Posterior cingulate gyrus (tissue), 11 donors: ENCODE data around the gene TMEM86A.
"Not testable (repeated sequence)": the region's sequence is repeated elsewhere in the genome, so short reads cannot be mapped to it uniquely, and the experiment has no call there.

Experiments
- DNase-seq, 10 donors: peaks; one replicate each; pipeline versions ENCODE4 v3.0.0 to v3.0.0-alpha.2; 2020 to 2021; ENCODE audit warnings: mixed read lengths in 3 of 10
- intact Hi-C: fragments of 100-400 bp; cut with DNase I; formaldehyde crosslinking; loops from one replicate; pipeline ENCODE4 v1.15.1; 2023

TMEM86A gene, protein sequence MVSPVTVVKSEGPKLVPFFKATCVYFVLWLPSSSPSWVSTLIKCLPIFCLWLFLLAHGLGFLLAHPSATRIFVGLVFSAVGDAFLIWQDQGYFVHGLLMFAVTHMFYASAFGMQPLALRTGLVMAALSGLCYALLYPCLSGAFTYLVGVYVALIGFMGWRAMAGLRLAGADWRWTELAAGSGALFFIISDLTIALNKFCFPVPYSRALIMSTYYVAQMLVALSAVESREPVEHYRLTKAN

DNA sequence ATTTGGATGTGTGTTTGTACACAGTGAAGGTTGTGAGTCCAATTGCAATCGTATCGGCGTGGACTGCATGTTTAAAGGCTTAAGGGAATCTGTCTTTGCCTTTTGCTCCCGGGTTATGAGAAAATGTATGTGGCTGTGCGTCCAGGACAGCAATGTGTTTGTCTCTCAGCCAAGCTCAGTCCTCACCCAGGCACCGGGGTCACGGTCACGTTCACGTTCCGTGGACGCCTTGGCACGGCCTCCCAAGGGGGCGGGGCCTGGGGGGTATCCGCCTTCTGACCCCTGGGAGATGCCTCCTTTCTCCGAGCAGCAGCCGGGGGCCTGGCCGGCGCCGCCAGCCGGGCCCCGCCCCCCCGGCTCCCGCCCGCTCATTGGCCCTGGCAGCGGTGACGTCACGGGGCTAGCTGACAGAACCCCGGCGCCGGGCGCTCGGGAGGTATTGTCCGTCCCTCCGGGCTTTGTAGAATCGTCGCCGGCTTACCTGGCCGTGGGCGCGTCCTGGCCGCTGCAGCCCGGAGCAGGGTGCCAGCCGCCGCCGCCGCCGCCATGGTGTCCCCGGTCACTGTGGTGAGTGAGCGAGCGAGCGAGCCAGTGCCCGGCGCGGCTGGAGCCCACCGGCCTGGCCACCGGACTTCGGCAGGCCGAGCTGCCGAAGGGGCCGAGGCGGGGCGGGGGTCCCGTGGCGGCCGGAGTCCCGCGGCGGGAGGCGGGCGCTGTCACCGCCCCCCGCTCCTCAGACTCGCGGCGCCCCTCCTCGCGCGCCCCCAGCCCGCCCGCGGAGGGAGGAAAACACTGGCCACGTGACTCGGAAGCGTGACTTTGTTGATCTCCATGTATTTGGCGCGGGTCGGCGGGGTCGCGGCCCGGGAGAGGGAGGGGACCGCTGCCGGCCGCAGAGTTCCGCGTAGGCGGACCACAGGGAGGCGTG is at the start of gene TMEM86A:
Gene TMEM86A, plus strand, starts transcription at position 439 of the 928 bp plus-strand sequence. Its CDS starts 108 bp downstream, at position 547.
- DNase-seq = peak; percentile 90 to 99 (median 94)
- intact Hi-C loops = loop anchor here (5.0 kb wide), 2 partner anchors 61 to 111 kb away; partner anchors contain the start of gene UEVLD

DNA sequence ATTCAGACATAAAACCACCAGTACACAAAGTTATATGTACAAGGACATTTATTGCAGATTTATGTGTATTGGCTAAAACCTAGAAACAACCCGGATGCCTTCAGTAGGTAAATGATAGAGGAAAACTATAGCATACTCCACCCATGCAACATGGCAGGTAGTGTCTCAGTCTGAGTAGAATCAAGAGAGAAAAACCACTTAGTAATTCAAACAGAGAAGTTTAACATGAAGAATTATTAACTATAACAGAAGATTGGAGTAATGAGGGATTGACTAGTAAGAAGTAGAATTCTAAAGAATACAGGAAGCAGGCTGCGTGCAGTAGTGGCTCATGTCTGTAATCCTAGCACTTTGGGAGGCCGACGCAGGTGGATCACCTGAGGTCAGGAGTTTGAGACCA is 48.2 kb upstream of the TMEM86A start:
- intact Hi-C loops = no loop called here
- no peak for DNase-seq

DNA sequence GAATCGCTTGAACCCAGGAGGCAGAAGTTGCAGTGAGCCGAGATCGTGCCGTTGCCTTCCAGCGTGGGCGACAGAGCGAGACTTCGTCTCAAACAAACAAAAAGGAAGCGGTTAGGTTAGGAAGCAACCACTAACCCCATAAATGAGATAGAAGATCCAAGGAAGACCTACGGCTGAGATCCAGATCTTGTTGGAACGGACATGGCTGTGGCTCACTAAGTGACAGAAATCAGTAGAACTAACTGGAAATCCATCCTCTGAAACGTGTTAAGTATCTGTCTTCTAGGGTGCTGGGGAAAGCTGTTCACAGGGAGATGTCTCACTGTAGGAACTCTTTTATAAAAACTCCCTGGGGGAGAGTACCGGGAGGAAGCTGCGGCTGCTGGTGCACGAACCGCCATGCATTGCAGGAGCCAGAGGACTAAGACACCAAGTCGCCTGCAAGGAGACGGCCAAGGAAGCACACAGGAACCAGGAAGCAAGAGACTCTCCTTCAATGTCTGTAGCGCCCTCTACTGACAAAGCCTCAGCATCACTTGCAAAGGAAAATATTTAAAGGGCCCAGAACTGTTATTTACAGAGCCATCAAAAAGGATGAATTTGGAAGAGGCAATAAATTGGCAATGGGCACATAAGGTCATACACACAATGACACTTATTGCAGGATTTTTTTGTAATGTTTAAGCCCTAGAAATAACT is 47.6 kb upstream of the TMEM86A start:
- intact Hi-C loops = no loop called here
- no peak for DNase-seq

DNA sequence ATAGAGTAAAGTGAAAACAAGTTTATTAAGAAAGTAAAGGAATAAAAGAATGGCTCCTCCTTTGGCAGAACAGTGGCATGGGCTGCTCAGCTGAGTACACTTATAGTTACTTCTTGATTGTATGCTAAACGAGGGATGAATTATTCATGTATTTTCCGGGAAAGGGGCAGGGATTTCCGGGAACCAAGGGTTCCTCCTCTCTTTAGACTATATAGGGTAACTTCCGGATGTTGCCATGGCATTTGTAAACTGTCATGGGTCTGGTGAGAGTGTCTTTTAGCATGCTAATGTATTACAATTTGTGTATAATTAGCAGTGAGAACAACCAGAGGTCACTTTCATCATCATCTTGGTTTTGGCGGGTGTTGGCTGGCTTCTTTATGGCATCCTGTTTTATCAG is 40.9 kb upstream of the TMEM86A start:
- intact Hi-C loops = no loop called here
- DNase-seq = no peak

DNA sequence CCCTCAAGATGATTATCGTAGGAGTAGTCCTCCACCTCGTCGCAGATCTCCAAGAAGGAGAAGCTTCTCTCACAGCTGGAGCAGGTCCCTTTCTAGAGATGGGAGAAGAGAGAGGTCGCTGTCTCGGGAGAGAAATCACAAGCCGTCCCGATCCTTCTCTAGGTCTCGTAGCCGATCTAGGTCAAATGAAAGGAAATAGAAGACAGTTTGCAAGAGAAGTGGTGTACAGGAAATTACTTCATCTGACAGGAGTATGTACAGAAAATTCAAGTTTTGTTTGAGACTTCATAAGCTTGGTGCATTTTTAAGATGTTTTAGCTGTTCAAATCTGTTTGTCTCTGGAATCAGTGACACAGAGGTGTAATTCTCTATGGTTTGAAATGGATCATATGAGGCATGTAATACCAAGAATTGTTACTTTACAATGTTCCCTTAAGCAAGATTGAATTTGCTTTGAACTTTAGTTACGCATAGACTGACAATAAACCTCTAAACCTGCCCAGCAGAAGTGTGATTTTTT is 33.2 kb upstream of the TMEM86A start:
- DNase-seq, intact Hi-C loops: not testable (repeated sequence)

DNA sequence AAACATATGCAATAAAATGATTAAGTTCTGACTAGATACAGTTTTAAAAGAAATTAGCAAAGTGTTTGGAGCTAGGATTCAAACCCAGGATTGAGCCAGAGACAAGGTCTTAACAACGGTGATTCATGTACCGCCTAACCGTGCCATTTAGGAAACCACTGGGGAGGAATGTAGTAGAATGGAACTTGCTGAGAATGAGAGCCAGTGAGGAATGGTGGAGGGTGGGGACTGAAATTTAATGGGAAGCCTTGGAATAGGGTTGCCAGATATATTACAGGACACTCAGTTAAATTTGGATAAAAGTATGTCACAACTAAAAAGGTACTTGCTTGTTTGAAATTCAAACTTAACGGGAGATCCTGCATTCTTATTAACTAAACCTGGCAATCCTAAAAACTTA is 30.4 kb upstream of the TMEM86A start:
- DNase-seq = no peak
- intact Hi-C loops = no loop called here

DNA sequence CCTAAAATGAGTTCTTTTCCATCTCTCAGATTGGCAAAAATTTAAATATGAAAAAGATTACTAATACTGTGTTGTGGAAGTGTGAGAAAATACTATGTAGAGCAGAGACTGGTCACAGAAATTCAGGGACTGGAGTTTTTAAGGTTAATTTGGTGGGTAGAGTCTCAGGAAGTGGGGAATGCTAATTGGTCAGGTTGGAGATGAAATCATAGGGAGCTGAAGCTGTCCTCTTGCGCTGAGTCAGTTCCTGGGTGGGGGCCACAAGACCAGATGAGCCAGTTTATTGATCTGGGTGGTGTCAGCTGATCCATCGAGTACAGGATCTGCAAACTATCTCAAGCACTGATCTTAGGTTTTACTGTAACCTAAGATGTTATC is 29.4 kb upstream of the TMEM86A start:
- DNase-seq = no peak
- intact Hi-C loops = no loop called here

DNA sequence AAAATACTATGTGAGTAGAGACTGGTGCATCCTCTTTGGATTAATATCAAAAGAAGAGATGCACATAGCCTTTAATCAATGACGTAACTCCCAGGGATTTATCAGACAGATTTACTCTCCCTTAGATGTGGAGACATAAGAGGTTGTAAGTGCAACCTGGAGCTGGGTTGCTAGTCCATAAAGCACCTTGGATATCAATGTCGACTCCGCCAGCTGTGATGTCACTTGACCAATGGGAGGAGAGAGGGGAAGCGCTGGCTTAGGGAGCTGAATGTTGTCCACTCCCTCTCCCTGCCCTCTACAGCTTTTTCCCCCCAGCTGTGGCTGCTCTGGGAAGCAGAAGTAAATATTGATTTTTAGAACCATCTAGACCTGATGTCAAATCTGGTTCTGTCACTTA is 28.9 kb upstream of the TMEM86A start:
- intact Hi-C loops = no loop called here
- no peak for DNase-seq

DNA sequence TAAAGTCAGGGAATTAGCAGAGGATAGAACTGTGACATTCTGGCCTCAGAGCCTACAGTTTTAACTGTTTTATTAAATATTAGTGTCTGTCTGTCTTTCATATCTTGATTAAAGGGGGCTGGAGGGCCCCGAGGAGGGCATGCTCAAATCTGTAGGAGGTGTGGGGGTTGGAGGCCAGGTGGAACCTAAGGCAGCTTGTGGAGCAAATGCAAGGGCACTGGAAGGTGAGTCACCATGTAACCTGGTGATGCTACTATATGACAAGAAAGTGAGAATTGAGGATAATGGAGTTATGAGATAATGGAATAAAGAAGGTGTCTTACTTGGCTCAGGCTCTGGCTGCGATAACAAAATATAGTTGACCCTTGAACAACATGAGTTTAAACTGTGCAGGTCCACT is 27.3 kb upstream of the TMEM86A start:
- intact Hi-C loops = no loop called here
- DNase-seq = no peak

DNA sequence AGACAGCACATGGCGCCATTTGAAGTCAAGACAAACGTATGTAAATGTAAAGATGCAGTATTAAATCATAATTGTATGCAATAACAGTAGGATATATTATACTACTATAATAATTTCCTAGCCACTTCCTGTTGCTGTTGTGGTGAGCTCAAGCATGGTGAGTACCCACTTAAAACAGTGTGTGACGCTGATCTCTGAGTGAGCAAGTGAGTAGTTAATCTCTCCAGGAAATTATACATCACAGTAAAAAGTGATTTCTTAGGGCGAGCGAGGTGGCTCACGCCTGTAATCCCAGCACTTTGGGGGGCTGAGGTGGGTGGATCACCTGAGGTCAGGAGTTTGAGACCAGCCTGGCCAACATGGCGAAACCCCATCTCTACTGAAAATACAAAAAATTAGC is 26.4 kb upstream of the TMEM86A start:
- DNase-seq, intact Hi-C loops: not testable (repeated sequence)

DNA sequence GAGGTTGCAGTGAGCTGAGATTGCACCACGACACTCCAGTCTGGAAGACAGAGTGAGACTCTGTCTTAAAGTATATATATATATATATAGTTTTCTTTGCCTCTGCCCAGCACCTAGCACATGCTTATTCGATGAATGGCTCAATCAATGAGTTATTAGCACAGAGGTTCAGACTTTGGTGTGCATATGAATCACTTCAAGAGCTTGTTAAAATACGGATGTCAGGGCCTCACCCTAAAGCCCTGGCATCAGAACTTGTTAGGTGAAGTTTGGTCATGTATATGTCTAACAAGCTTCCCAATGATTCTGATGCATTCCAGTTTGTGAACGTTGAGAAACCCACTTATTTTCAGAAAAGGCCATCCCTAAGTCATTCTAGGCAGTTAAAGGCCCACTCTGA is 21.8 kb upstream of the TMEM86A start:
- no peak for DNase-seq
- intact Hi-C loops = no loop called here

DNA sequence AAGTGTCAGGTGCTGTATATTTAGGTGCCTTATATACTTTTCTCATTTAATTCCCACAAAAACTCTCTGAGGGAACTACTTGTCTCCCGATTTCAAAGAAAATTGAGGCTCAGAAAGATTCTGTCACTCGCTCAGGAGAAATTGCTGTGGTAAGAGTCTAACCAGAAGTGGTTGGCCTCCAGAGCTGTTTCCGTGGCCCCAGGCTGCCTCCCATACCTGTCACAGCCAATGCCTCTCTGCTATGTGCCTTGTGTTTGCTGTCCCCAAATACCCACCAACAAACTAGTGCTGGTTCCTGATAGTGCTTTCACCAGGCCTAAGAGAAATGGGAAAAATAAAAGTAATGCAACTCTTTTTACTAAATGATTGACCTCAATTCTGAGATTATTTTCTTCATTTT is 21.0 kb upstream of the TMEM86A start:
- DNase-seq = no peak
- intact Hi-C loops = no loop called here

DNA sequence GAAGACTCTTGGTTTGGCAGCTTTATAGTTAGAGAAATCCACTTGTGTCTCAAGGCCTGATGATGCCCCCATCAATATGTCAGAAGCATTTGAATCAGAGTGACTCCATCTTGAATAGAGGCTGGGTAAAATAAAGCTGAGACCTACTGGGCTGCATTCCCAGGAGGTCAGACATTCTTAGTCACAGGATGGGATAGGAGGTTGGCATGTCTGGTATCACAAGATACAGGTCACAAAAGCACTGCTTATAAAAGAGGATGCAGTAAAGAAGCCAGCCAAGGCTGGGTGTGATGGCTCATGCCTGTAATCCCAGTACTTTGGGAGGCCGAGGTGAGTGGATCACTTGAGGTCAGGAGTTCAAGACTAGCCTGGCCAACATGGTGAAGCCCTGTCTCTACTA is 16.6 kb upstream of the TMEM86A start:
- intact Hi-C loops, DNase-seq: not testable (repeated sequence)

DNA sequence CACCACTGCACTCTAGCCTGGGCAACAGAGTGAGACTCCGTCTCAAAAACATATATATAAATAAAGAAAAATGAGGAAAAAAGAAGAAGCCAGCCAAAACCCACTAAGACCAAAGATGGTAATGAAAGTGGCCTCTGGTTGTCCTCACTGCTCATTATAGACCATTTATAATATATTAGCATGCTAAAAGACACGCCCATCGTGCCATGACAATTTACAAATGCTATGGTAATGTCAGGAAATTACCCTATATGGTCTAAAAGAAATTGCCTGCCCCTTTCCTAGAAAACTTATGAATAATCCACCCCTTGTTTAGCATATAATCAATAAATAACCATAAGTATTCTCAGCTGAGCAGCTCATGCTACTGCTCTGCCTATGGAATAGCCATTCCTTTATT is 16.1 kb upstream of the TMEM86A start:
- intact Hi-C loops = no loop called here
- DNase-seq = no peak

DNA sequence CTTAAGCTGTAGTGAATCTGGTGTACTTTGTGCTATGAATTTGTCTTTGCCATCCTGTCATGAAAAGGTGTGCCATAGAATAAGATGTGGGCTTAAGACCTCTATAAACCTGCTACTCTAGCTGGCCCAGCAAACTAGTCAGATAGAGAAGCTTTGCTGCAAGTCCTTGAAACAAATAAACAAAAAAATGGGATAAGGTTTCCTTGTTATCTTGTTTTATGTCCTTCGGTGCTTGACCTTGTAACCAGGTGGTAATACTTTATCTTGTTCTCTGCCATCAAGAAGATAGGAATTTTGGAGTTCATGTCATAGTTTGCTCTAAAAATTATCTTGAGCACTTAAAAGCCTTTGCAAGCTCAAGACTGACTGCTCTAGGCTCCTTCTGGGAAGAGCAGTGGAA is 14.3 kb upstream of the TMEM86A start:
- DNase-seq = no peak

DNA sequence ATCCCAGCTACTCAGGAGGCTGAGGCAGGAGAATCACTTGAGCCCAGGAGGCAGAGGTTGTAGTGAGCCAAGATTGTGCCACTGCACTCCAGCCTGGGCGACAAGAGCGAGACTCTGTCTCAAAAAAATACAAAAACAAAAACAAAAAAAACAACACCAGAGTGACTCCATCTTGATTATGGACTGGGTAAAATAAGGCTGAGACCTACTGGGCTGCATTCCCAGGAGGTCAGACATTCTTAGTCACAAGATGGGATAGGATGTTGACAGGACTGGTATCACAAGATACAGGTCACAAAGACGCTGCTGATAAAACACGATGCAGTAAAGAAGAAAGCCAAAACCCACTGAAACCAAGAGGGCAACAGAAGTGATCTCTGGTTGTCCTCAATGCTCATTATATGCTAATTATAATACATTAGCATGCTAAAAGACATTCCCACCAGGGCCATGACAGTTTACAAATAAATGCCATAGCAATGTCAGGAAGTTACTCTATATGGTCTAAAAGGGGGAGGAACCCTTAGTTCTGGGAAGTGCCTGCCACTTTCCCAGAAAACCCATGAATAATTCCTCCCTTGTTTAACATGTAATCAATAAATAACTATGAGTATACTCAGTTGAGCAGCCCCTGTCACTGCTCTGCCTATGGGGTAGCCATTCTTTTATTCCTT is 7.0 kb upstream of the TMEM86A start:
- intact Hi-C loops, DNase-seq: not testable (repeated sequence)

More for the DNA sequence above, 14.3 kb upstream of the TMEM86A start:
- intact Hi-C loops = no loop called here

DNA sequence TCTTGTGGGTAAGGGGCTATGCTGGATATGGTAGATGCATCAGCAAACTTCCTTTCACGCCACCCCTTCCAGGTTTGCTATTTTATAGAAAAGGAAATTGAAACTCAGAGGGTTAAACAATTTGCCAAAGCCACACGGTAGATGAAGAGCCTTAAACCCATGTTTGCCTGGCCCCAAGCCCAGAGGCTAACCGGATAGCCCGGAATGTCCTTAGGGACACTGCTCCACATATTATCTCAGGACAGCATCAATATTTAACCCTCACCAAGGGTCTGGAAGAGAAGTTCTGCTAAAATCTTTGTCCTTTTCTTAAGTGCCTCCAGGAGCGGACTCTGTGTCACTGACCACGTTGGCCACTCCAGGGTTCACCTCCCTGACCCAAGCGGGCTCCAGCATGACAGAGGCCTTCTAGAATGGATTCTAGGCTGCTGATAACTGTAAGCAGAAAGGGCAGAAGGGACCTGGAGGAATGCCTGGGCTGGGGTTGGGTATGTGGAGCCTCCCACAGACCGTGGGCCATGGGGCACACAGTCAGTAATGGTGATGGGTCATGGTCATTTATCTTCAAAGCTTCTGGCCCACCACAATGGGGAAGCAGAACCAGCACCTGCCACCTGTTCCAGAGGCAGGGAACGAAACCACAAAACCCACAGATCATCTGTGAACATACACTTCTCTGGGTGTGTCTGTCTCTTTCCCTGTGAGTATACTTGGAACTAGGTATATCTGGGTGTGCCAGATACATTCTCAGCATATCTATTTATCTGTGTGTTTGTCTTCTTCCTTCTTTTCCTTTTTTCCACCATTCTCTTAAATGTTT is 5.4 kb upstream of the TMEM86A start:
- intact Hi-C loops = no loop called here

DNA sequence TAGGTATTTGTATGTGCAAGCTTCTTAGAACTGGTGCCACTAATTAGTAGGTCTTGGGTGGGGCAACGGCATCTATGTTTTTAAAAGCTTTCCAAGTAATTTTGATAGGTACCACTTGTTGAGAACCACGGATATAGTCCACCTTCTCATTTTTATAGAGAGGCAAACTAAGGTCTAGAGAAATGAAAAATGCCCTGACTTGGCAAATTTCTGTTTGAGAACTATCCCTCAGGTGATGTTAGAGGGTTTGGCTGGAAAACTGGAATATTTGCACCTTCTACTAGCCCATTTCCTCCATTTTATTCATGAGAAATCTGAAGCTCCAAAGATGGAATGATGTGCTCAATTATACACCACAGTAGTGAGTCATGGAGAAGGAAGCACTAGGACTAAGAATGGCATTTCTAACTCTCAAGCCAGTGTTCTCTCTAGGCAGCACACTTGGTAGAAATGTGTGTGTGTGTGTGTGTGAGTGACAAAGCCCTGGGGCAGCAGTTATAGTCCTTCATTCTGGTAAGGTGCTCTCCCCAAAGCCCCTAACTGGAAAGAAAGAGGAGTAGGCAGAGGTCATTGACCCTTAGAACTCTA is 1.8 kb upstream of the TMEM86A start:
- no peak for DNase-seq
- intact Hi-C loops = loop anchor here (5.0 kb wide), 2 partner anchors 59 to 109 kb away; partner anchors contain the start of gene UEVLD

More for the DNA sequence above, 5.4 kb upstream of the TMEM86A start:
- DNase-seq = no peak

DNA sequence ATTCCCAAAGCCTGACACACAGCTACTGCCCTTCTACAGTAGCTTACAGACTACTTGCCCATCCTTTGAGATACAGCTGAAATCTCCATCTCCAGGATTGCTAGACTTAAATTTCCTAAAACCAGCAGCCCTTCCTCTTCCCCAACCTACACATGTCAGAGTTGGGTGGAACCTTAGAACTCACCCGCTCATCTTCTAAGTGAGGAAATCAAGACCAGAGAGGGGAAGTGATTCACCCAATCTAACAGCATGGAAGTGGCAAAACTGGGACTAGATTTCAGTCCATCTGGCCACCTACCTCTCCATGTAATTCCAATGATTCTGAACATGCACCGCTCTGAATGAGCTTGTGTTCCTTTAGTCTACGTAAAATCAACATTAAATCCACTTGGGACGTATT is 1.0 kb upstream of the TMEM86A start:
- DNase-seq = no peak
- intact Hi-C loops = loop anchor here (5.0 kb wide), 2 partner anchors 60 to 110 kb away; partner anchors contain the start of gene UEVLD
